Adrenal gland (tissue), 12 donors: ENCODE results near the gene METTL16. TPM values are rescaled to one million over a fixed set of nuclear protein-coding genes. Genes with fewer than 3 reads are reported as not detected.

ENCODE experiments used
- DNase-seq, 7 donors: peaks; one replicate each; pipeline ENCODE4 v3.0.0-alpha.2; 2019 to 2020
- H3K27ac ChIP-seq, 5 donors: fragments of 200-600 bp; sonication (generic) in 4 of 5; 1 replicate in 3 of 5; 2 replicates in 2 of 5; pipeline versions ENCODE4 v1.5.1 to v1.8.0; 2016 to 2020; ENCODE audit warnings: mild to moderate bottlenecking in 1 of 5
- H3K27me3 ChIP-seq: fragments of 200-600 bp; 2 replicates; pipeline ENCODE4 v1.8.0; 2021
- H3K36me3 ChIP-seq, 2 donors: fragments of 200-600 bp; replicated peaks in 1 of 2; 1 replicate in 1 of 2; 2 replicates in 1 of 2; pipeline versions ENCODE4 v1.5.1 to v1.8.0; 2018 to 2022
- H3K4me1 ChIP-seq, 2 donors: fragments of 200-600 bp; replicated peaks in 1 of 2; 1 replicate in 1 of 2; 2 replicates in 1 of 2; pipeline versions ENCODE4 v1.5.1 to v1.8.0; 2018 to 2021
- H3K4me3 ChIP-seq, 4 donors: fragments of 200-600 bp; sonication (generic) in 3 of 4; one replicate each; pipeline ENCODE4 v1.5.1; 2016 to 2018
- H3K9me3 ChIP-seq, 3 donors: fragments of 200-600 bp; sonication (generic) in 1 of 3; replicated peaks in 1 of 3; 1 replicate in 2 of 3; 2 replicates in 1 of 3; pipeline versions ENCODE4 v1.5.1 to v1.8.0; 2016 to 2021
- CTCF ChIP-seq, 6 experiments: fragments of 450-650 bp in 4 of 6; fragments of 200-600 bp in 2 of 6; sonication (generic) in 1 of 6; IDR thresholded peaks; 1 replicate in 5 of 6; 2 replicates in 1 of 6; pipeline versions ENCODE4 v1.5.1 to v1.8.0; 2016 to 2021; ENCODE audit warnings: antibody characterized with exemption in 6 of 6, mild to moderate bottlenecking in 2 of 6, moderate library complexity in 1 of 6
- POLR2A ChIP-seq, 2 donors: fragments of 450-650 bp; IDR thresholded peaks; one replicate each; pipeline ENCODE4 v1.6.1; 2017; ENCODE audit warnings: antibody characterized with exemption in 2 of 2, mild to moderate bottlenecking in 2 of 2, moderate library complexity in 1 of 2
- WGBS, 4 donors: extraction: QIAGEN DNeasy Blood & Tissue Kit in 2 of 4; methylation state at CpG; one replicate each; pipeline versions ENCODE4 v1.1.5 to v1.1.7; 2013 to 2017; 5-methylcytosine and 5-hydroxymethylcytosine counted together
- intact Hi-C, 2 donors: fragments of 100-400 bp; cut with DNase I; formaldehyde crosslinking; loops; one replicate each; pipeline versions ENCODE4 v1.14.1 to v1.15.0; 2022 to 2023
- polyA plus RNA-seq, 3 donors: library from polyadenylated mRNA; stranded (reverse); fragments of 200-250 nt in 2 of 3; fragments of 350-450 nt in 1 of 3; fragmentation: Illumina TruSeq in 1 of 3; extraction: RNeasy Lipid Tissue Mini Kit (QIAGEN cat#74804) in 1 of 3; gene quantifications; one replicate each; pipeline ENCODE4 v1.2.3, GENCODE V29; 2013 to 2014
- total RNA-seq, 9 donors: library from RNA; depleted of rRNA in 4 of 9; stranded (reverse); fragments of >200 nt in 4 of 9; fragments of 120-200 nt in 1 of 9; fragmentation: NEBNext Ultra II Directional in 1 of 9; extraction: Animal tissue kit (Norgen Biotek cat#: 25700) in 1 of 9; gene quantifications; one replicate each; pipeline versions ENCODE4 v1.1.0 to v1.2.4, GENCODE V29; 2013 to 2023
- donor health status: healthy with polysubstance abuse.
- donor health status: Bipolar disorder and iron deficiency.
- donor health status: DM: yes; HTN: yes; CAD: no.
- donor health status: DM: no; HTN: no; CAD: no.
- donor health status: DM: no; HTN: no; CAD: no.
- donor health status: DM: yes; HTN: yes; CAD: no.

The METTL16 gene
- total and polyA plus RNA-seq, 12 donors = 15.3 to 94.7 (median 33.2) TPM

GRCh38 chr17:2456475-2456874, 55.2 kb downstream of the METTL16 start:
- Histone ChIP-seq H3K4me1 (no peaks in the 10 kb centered on the region), H3K27me3 (no peaks in the 10 kb centered on the region), H3K27ac (no peak overlapping the region), H3K9me3 (no peaks in the 10 kb centered on the region), H3K36me3 (no peaks in the 10 kb centered on the region), H3K4me3 (no peak overlapping the region)
- TF ChIP-seq POLR2A (IDR thresholded peaks at IDR 0.05) = no peak
- TF ChIP-seq CTCF (IDR thresholded peaks at IDR 0.05) = no peak
- 92 to 100% (median 95%) methylated on average over 3 of the region's 3 CpGs for WGBS, 4 donors
- intact Hi-C loops = no loop called here
- DNase-seq = no peak

GRCh38 chr17:2455956-2456355, 55.7 kb downstream of the METTL16 start:
- DNase-seq = no peak
- TF ChIP-seq CTCF (IDR thresholded peaks at IDR 0.05) = no peak
- TF ChIP-seq POLR2A (IDR thresholded peaks at IDR 0.05) = no peak
- intact Hi-C loops = no loop called here
- H3K4me3 ChIP-seq = no peak overlapping the region
- H3K4me1 ChIP-seq = no peaks in the 10 kb centered on the region
- no peaks in the 10 kb centered on the region for H3K9me3 ChIP-seq
- no peak overlapping the region for H3K27ac ChIP-seq
- H3K36me3 ChIP-seq = no peaks in the 10 kb centered on the region
- H3K27me3 ChIP-seq = no peaks in the 10 kb centered on the region
- 97 to 98% (median 98%) methylated on average over 3 of the region's 3 CpGs for WGBS, 4 donors

- no peaks in the 10 kb centered on the region for H3K36me3 ChIP-seq
- WGBS, 4 donors = 91 to 96% (median 95%) methylated on average over 3 of the region's 3 CpGs
- H3K4me1 ChIP-seq = no peaks in the 10 kb centered on the region
- H3K4me3 ChIP-seq = no peak overlapping the region
- intact Hi-C loops = no loop called here
- H3K27ac ChIP-seq = no peak overlapping the region
- TF ChIP-seq POLR2A (IDR thresholded peaks at IDR 0.05) (no peak), CTCF (IDR thresholded peaks at IDR 0.05) (no peak)
- no peaks in the 10 kb centered on the region for H3K27me3 ChIP-seq
- no peaks in the 10 kb centered on the region for H3K9me3 ChIP-seq
- DNase-seq = no peak
Observed at GRCh38 chr17:2453866-2454265, 57.8 kb downstream of the METTL16 start.

GRCh38 chr17:2453325-2453724, 58.4 kb downstream of the METTL16 start:
- intact Hi-C loops = no loop called here
- WGBS, 4 donors = 87 to 94% (median 90%) methylated on average over 6 of the region's 6 CpGs
- H3K36me3 ChIP-seq = no peaks in the 10 kb centered on the region
- no peak for DNase-seq
- no peaks in the 10 kb centered on the region for H3K9me3 ChIP-seq
- no peak overlapping the region for H3K27ac ChIP-seq
- H3K4me3 ChIP-seq = no peak overlapping the region
- no peaks in the 10 kb centered on the region for H3K4me1 ChIP-seq
- H3K27me3 ChIP-seq = no peaks in the 10 kb centered on the region
- TF ChIP-seq POLR2A (IDR thresholded peaks at IDR 0.05) = no peak
- no peak for TF ChIP-seq CTCF (IDR thresholded peaks at IDR 0.05)
